HepG2 (cell line): Measurements from ENCODE around the gene AIDA. TPM values are rescaled to one million over a fixed set of nuclear protein-coding genes. Genes with fewer than 3 reads are reported as not detected.

Source experiments
- ATAC-seq: fragments of 200-7000 bp; cut with Tn5 transposase; 3 replicates; pipeline ENCODE4 v1.9.1; 2020; ENCODE audit warnings: mild to moderate bottlenecking, moderate library complexity
- BruUV-seq: library from RNA; stranded (reverse); fragments of 400-500 nt; replicated peaks from 2 replicates; lab custom pipeline; 2021; lab: Mats Ljungman, UMichigan
- CTCF ChIA-PET: fragments of 300-600 bp; formaldehyde crosslinking; extraction: SDS; loops from one replicate; lab custom pipeline; 2021; ENCODE audit warnings: low total read pairs, inconsistent platforms, low intra/inter-chr PET ratio; lab: Yijun Ruan, JAX
- POLR2A ChIA-PET: fragments of 350-600 bp; sonication (Branson Sonifier 250); formaldehyde crosslinking; loops from one replicate; lab custom pipeline; 2020; ENCODE audit warnings: antibody characterized with exemption, inconsistent platforms; lab: Yijun Ruan, JAX
- DNase-seq: peaks from one replicate; pipeline ENCODE4 v3.0.0-alpha.2; 2015; ENCODE audit warnings: low spot score
- FAIRE-seq: peaks from 3 replicates; lab custom pipeline; 2011; peaks lifted over from hg19 to GRCh38; lab: Jason Lieb, UNC
- H2AFZ ChIP-seq: one replicate; pipeline ENCODE4 v1.6.1; 2011; ENCODE audit warnings: low read length, inconsistent platforms
- H3K27ac ChIP-seq: fragments of 300-600 bp; 3 replicates; pipeline ENCODE4 v1.8.0; 2011; ENCODE audit warnings: mixed run types, mild to moderate bottlenecking, mixed read lengths, low read length, inconsistent platforms; ENCODE audit not compliant: insufficient read depth; ENCODE audit errors: extremely low read length
- H3K27me3 ChIP-seq, 2 experiments: fragments of 200-600 bp in 1 of 2; 2 replicates in 1 of 2; 3 replicates in 1 of 2; pipeline versions ENCODE4 v1.6.0 to v1.8.0; 2011; ENCODE audit warnings: low read length in 2 of 2, mild to moderate bottlenecking in 2 of 2, moderate library complexity in 2 of 2, inconsistent platforms in 1 of 2; ENCODE audit not compliant: insufficient read depth in 2 of 2, control insufficient read depth in 1 of 2
- H3K36me3 ChIP-seq, 2 experiments: fragments of 200-600 bp in 1 of 2; replicated peaks in 1 of 2; 2 replicates in 1 of 2; 3 replicates in 1 of 2; pipeline versions ENCODE4 v1.5.1 to v1.8.0; 2011; ENCODE audit warnings: low read length in 2 of 2, inconsistent platforms in 1 of 2; ENCODE audit not compliant: insufficient read depth in 2 of 2, control insufficient read depth in 1 of 2
- H3K4me1 ChIP-seq: 2 replicates; pipeline ENCODE4 v1.5.1; 2012; ENCODE audit warnings: low read length, inconsistent platforms; ENCODE audit not compliant: insufficient read depth
- H3K4me2 ChIP-seq: 2 replicates; pipeline ENCODE4 v1.6.0; 2011; ENCODE audit warnings: low read depth, low read length, inconsistent platforms
- H3K4me3 ChIP-seq, 3 experiments: fragments of 200-600 bp in 1 of 3; sonication (generic), shearing (Covaris generic) in 1 of 3; replicated peaks in 1 of 3; 2 replicates each; pipeline ENCODE4 v1.5.1; 2011 to 2016; ENCODE audit warnings: low read length in 3 of 3, inconsistent platforms in 2 of 3, low read depth in 2 of 3, mild to moderate bottlenecking in 2 of 3, control low read depth in 1 of 3, mixed read lengths in 1 of 3; ENCODE audit not compliant: insufficient read depth in 1 of 3
- H3K79me2 ChIP-seq: one replicate; pipeline ENCODE4 v1.6.1; 2011; ENCODE audit warnings: low read length, inconsistent platforms; ENCODE audit not compliant: insufficient read depth
- H3K9ac ChIP-seq: 2 replicates; pipeline ENCODE4 v1.6.0; 2011; ENCODE audit warnings: mild to moderate bottlenecking, low read depth, low read length, inconsistent platforms; ENCODE audit not compliant: insufficient read depth
- H3K9me3 ChIP-seq: 2 replicates; pipeline ENCODE4 v1.5.1; 2012; ENCODE audit warnings: mild to moderate bottlenecking, low read length
- H4K20me1 ChIP-seq: 2 replicates; pipeline ENCODE4 v1.6.0; 2011; ENCODE audit warnings: inconsistent platforms, mild to moderate bottlenecking, low read length, moderate library complexity; ENCODE audit not compliant: insufficient read depth
- CCDC6 ChIP-seq: sonication (generic); formaldehyde crosslinking; IDR thresholded peaks from 2 replicates; pipeline ENCODE4 v1.8.1; 2022; ENCODE audit warnings: mild to moderate bottlenecking, missing genetic modification reagents, moderate library complexity
- FOXK1 ChIP-seq: sonication (generic); formaldehyde crosslinking; IDR thresholded peaks from 2 replicates; pipeline ENCODE4 v1.4.0; 2020; ENCODE audit warnings: low read depth, missing genetic modification reagents, borderline replicate concordance
- MBD4 ChIP-seq: IDR thresholded peaks from 2 replicates; pipeline ENCODE4 v1.6.1; 2012; ENCODE audit warnings: low read length, inconsistent platforms, borderline replicate concordance
- MTA1 ChIP-seq: sonication (generic); formaldehyde crosslinking; IDR thresholded peaks from 2 replicates; pipeline ENCODE4 v1.4.0; 2020; ENCODE audit warnings: missing genetic modification reagents, mild to moderate bottlenecking, borderline replicate concordance
- MTF1 ChIP-seq: sonication (generic); formaldehyde crosslinking; IDR thresholded peaks from 2 replicates; pipeline ENCODE4 v1.5.0; 2020; ENCODE audit warnings: missing genetic modification reagents
- NCOR1 ChIP-seq: fragments of 200-600 bp; sonication (generic); IDR thresholded peaks from 2 replicates; pipeline ENCODE4 v1.7.0; 2017; ENCODE audit warnings: antibody characterized with exemption, low read length, borderline replicate concordance
- THAP7 ChIP-seq: sonication (generic); formaldehyde crosslinking; IDR thresholded peaks from 2 replicates; pipeline ENCODE4 v1.8.1; 2023; ENCODE audit warnings: mild to moderate bottlenecking, missing genetic modification reagents
- ZFP91 ChIP-seq: sonication (generic); formaldehyde crosslinking; IDR thresholded peaks from 2 replicates; pipeline ENCODE4 v1.9.0; 2022; ENCODE audit warnings: missing genetic modification reagents, mild to moderate bottlenecking, borderline replicate concordance
- ZMYM3 ChIP-seq: sonication (generic); formaldehyde crosslinking; IDR thresholded peaks from 2 replicates; pipeline ENCODE4 v1.5.1; 2020; ENCODE audit warnings: mild to moderate bottlenecking, missing genetic modification reagents
- ZNF121 ChIP-seq: sonication (generic); formaldehyde crosslinking; IDR thresholded peaks from 2 replicates; pipeline ENCODE4 v1.5.0; 2020; ENCODE audit warnings: mild to moderate bottlenecking, missing genetic modification reagents
- ZNF136 ChIP-seq: sonication (generic); formaldehyde crosslinking; IDR thresholded peaks from 2 replicates; pipeline ENCODE4 v1.8.1; 2022; ENCODE audit warnings: low read depth, mild to moderate bottlenecking, moderate library complexity, missing genetic modification reagents
- ZNF501 ChIP-seq: sonication (generic); formaldehyde crosslinking; IDR thresholded peaks from 2 replicates; pipeline ENCODE4 v1.5.1; 2020; ENCODE audit warnings: mild to moderate bottlenecking, moderate library complexity, missing genetic modification reagents
- ZSCAN30 ChIP-seq: sonication (generic); formaldehyde crosslinking; IDR thresholded peaks from 2 replicates; pipeline ENCODE4 v1.5.0; 2020; ENCODE audit warnings: mild to moderate bottlenecking, missing genetic modification reagents
- WGBS: methylation state at CpG from one replicate; pipeline ENCODE4 v1.1.6; 2017; ENCODE audit warnings: low lambda C conversion rate; 5-methylcytosine and 5-hydroxymethylcytosine counted together
- in situ Hi-C: cut with HindIII; loops from 2 replicates; pipeline ENCODE4 v1.10.0; 2017; ENCODE audit warnings: low pct_unique_long_range_greater_than_20kb; ENCODE audit not compliant: extremely low pct_ligation_motif_present
- intact Hi-C: fragments of 100-400 bp; cut with micrococcal nuclease; formaldehyde crosslinking; loops from one replicate; pipeline ENCODE4 v1.10.0; 2022; ENCODE audit not compliant: unreplicated experiment
- polyA plus RNA-seq, 8 experiments: library from polyadenylated mRNA; depleted of rRNA in 3 of 8; stranded (reverse) in 7 of 8; unstranded in 1 of 8; fragments of >200 nt; fragmentation: Illumina TruSeq in 4 of 8; extraction: Trizol in 4 of 8; gene quantifications; 2 replicates each; pipeline versions ENCODE4 v1.2.1 to v1.2.3, GENCODE V29; 2011 to 2016; ENCODE audit warnings: low read depth in 4 of 8, missing spikeins in 1 of 8, mixed read lengths in 1 of 8; ENCODE audit not compliant: insufficient read depth in 1 of 8
- total RNA-seq, 5 experiments: library from RNA; depleted of rRNA; stranded (reverse); fragments of >200 nt; fragmentation: Illumina TruSeq; extraction: Trizol; gene quantifications; 2 replicates each; pipeline ENCODE4 v1.2.3, GENCODE V29; 2016; ENCODE audit warnings: low read depth in 1 of 5
- TF ChIP-seq, protein P1 (sequence below): IDR thresholded peaks from 2 replicates; pipeline ENCODE4 v1.6.1; 2016; ENCODE audit warnings: low read depth, control low read depth

The AIDA gene
- total and polyA plus RNA-seq, 2 of the 13 experiments (the other 11 are each of a cell fraction or from before 2014, with no cell fraction given): 17.5 to 35.4 TPM

DNA sequence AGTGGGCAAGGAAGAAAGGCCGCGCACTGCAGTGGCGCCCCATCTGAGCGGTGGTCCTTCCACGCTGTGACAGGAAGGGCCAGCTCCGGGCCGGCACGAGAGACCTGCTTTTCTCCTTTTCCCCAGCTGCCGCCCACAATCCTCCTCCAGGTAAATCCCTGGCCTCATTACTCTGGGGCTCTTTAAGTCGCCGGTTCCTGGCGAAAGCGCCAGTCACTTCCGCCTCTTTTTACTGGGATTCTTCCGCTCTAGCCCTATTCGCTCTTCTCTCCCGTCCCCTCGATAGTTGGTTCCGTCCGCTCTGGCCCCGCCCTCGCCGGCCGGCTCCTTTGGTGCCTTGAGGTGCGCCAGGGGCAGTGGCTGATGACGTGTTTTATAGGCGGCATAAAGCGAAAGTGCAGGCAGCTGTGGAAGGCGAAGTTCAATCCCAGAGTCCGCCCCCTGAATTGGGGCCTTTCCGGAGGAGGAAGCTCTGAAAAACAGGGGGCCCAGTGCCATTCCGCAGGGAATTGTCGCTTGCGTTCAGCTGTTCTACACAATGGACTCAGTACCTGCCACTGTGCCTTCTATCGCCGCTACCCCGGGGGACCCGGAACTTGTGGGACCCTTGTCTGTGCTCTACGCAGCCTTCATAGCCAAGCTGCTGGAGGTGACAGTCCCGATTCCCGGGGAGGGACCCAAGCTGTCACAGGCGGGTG, 68.2 kb downstream of the AIDA start (continued):
- TF ChIP-seq ZFP91 (CRISPR knock-in tag) (peak; percentile 99), ZMYM3 (CRISPR knock-in tag) (0 out of 2 replicates have a peak, but pooled peaks have one; percentile 24)

DNA sequence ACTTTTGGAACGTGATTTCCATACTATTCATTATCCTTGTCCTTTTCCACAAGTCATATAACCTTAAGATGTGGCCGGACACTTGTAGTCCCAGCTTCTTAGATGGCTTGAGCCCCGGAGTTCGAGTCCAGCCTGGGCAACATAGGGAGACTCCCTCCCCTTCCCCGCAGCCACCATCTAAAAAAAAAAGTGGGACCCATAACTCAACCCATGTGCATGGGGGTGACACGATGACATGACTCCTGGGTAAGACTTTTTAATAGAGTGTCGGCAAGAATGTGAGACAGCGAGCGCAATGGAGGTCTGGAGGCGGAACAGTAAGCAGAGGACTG, 68.7 kb downstream of the AIDA start:
- TSS peak; percentile 99 for BruUV-seq
- intact Hi-C loops: no loop called here
- TF ChIP-seq CCDC6 (CRISPR knock-in tag) (0 out of 2 replicates have a peak, but pooled peaks have one; percentile 23), ZNF121 (CRISPR knock-in tag) (0 out of 2 replicates have a peak, but pooled peaks have one; percentile 45), MTA1 (no peak), MBD4 (no peak), ZSCAN30 (peak; percentile 13; the same call in 1 of the 2 replicates), THAP7 (CRISPR knock-in tag) (0 out of 2 replicates have a peak, but pooled peaks have one; percentile 68), ZNF501 (CRISPR knock-in tag) (no peak), FOXK1 (CRISPR knock-in tag) (no peak), ZNF136 (CRISPR knock-in tag) (no peak), MTF1 (no peak), NCOR1 (peak; percentile 9; the same call in 1 of the 2 replicates)
- TF ChIP-seq, protein P1, sequence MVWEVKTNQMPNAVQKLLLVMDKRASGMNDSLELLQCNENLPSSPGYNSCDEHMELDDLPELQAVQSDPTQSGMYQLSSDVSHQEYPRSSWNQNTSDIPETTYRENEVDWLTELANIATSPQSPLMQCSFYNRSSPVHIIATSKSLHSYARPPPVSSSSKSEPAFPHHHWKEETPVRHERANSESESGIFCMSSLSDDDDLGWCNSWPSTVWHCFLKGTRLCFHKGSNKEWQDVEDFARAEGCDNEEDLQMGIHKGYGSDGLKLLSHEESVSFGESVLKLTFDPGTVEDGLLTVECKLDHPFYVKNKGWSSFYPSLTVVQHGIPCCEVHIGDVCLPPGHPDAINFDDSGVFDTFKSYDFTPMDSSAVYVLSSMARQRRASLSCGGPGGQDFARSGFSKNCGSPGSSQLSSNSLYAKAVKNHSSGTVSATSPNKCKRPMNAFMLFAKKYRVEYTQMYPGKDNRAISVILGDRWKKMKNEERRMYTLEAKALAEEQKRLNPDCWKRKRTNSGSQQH (CRISPR knock-in tag): peak; percentile 24; the same call in 1 of the 2 replicates

More for the DNA sequence above, 68.7 kb downstream of the AIDA start:
- no peak overlapping the region for H2AFZ ChIP-seq
- peak overlapping the region; percentile 70 for H3K4me2 ChIP-seq
- CTCF ChIA-PET: no interaction called here
- DNase-seq: peak; percentile 14
- peak overlapping the region; percentile 73 to 88 (median 77); a peak in 5 of 6 replicates for H3K4me3 ChIP-seq
- no peaks in the 10 kb centered on the region; a peak in 1 of 5 replicates for H3K27me3 ChIP-seq
- POLR2A ChIA-PET: interaction anchor here (1.0 to 2.1 kb wide), 12 partner anchors 9 to 901 kb away, joined by 3 to 20 read pairs (median 4); partner anchors contain the start of genes AIDA, BROX, DUSP10 and TAF1A
- peaks cover 14% of the 10 kb centered on the region for H3K79me2 ChIP-seq
- no peak for ATAC-seq
- H3K9ac ChIP-seq: peak overlapping the region; percentile 92
- H4K20me1 ChIP-seq: no peaks in the 10 kb centered on the region
- 8% methylated on average over 10 of the region's 10 CpGs for WGBS
- FAIRE-seq: no peak
- H3K27ac ChIP-seq: peak overlapping the region; percentile 93
- H3K4me1 ChIP-seq: peaks cover 18% of the 10 kb centered on the region
- peaks cover 0 to 13% of the 10 kb centered on the region in 2 experiments; a peak in 2 of 5 replicates for H3K36me3 ChIP-seq
- H3K9me3 ChIP-seq: 0 out of 2 replicates have a peak, but pooled peaks cover 5% of the 10 kb centered on the region
- in situ Hi-C loops: no loop called here
